Thymus (tissue), 11 donors: ENCODE measurements around the gene ERGIC1. TPM values are rescaled to one million over a fixed set of nuclear protein-coding genes. Genes with fewer than 3 reads are reported as not detected.
A peak's percentile ranks its signal among the peaks of the same experiment; 100 is the strongest.

Experiments used
- DNase-seq, 9 donors: peaks; one replicate each; pipeline ENCODE4 v3.0.0-alpha.2; 2013; ENCODE audit warnings: low spot score in 9 of 9, low read depth in 6 of 9, missing footprints in 1 of 9
- H3K27ac ChIP-seq, 2 donors: one replicate each; pipeline ENCODE4 v1.5.1; 2013; ENCODE audit warnings: control low read depth in 1 of 2, low read depth in 1 of 2, low read length in 1 of 2, mild to moderate bottlenecking in 1 of 2, moderate library complexity in 1 of 2
- H3K27me3 ChIP-seq, 2 donors: one replicate each; pipeline ENCODE4 v1.5.1; 2013; ENCODE audit warnings: low read length in 1 of 2; ENCODE audit not compliant: control insufficient read depth in 2 of 2, insufficient read depth in 1 of 2
- H3K36me3 ChIP-seq, 2 donors: one replicate each; pipeline ENCODE4 v1.5.1; 2013; ENCODE audit warnings: low read length in 1 of 2, mild to moderate bottlenecking in 1 of 2, moderate library complexity in 1 of 2; ENCODE audit not compliant: control insufficient read depth in 2 of 2, insufficient read depth in 2 of 2
- H3K4me1 ChIP-seq, 2 donors: one replicate each; pipeline ENCODE4 v1.5.1; 2013; ENCODE audit warnings: low read length in 2 of 2; ENCODE audit not compliant: control insufficient read depth in 2 of 2, insufficient read depth in 2 of 2
- H3K4me3 ChIP-seq, 2 donors: one replicate each; pipeline ENCODE4 v1.5.1; 2013; ENCODE audit warnings: low read length in 2 of 2, control low read depth in 1 of 2, mild to moderate bottlenecking in 1 of 2
- H3K9me3 ChIP-seq, 2 donors: one replicate each; pipeline ENCODE4 v1.5.1; 2013; ENCODE audit warnings: low read length in 1 of 2, mild to moderate bottlenecking in 1 of 2; ENCODE audit not compliant: control insufficient read depth in 2 of 2, insufficient read depth in 1 of 2
- WGBS: extraction: QIAGEN DNeasy Blood & Tissue Kit; methylation state at CpG from one replicate; pipeline ENCODE4 v1.1.7; 2013; 5-methylcytosine and 5-hydroxymethylcytosine counted together
- polyA plus RNA-seq: library from polyadenylated mRNA; stranded (reverse); fragments of 200-250 nt; gene quantifications from one replicate; pipeline ENCODE4 v1.2.3, GENCODE V29; 2013
- total RNA-seq: library from RNA; stranded (reverse); fragments of 120-200 nt; gene quantifications from one replicate; pipeline ENCODE4 v1.2.4, GENCODE V29; 2013
- donor health status: healthy.

ERGIC1 gene
- total and polyA plus RNA-seq, 2 donors = 57.2 to 69.2 TPM

DNA sequence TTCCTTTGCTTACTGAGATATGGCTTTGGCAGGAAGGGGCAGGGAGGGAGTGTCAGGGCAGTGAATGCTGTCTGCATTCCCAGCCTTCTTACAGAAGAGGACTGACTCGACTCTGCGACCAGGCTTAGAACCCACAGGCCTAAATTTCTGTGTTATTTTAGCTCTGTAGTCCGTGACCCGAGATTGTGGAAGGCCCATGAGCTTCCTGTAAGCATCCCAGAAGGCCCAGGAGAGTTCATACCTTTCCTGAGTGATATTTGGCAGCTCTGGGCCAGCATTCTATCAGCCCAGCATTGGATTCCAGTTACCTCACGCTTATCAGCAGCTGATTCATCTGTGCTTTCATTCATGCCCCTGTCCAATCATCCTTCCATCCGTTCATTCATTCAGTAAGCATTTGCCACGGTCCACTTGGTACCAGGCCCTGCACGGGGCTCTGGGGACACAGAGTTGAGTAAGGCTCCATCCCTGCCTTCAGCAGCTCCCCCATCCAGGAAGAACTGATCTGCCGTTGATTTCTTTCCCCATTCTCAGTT is 97.0 kb downstream of the ERGIC1 start:
- H3K36me3 ChIP-seq = peaks cover 63 to 64% of the 10 kb centered on the region in 2 donors
- no peak for DNase-seq
- H3K27ac ChIP-seq = peak overlapping the region in 1 of 2 donors; percentile 4
- H3K27me3 ChIP-seq = no peaks in the 10 kb centered on the region
- 84% methylated on average over 9 of the region's 9 CpGs for WGBS
- H3K4me3 ChIP-seq = no peak overlapping the region
- H3K9me3 ChIP-seq = no peaks in the 10 kb centered on the region
- peaks cover 0 to 3% of the 10 kb centered on the region in 2 donors for H3K4me1 ChIP-seq

DNA sequence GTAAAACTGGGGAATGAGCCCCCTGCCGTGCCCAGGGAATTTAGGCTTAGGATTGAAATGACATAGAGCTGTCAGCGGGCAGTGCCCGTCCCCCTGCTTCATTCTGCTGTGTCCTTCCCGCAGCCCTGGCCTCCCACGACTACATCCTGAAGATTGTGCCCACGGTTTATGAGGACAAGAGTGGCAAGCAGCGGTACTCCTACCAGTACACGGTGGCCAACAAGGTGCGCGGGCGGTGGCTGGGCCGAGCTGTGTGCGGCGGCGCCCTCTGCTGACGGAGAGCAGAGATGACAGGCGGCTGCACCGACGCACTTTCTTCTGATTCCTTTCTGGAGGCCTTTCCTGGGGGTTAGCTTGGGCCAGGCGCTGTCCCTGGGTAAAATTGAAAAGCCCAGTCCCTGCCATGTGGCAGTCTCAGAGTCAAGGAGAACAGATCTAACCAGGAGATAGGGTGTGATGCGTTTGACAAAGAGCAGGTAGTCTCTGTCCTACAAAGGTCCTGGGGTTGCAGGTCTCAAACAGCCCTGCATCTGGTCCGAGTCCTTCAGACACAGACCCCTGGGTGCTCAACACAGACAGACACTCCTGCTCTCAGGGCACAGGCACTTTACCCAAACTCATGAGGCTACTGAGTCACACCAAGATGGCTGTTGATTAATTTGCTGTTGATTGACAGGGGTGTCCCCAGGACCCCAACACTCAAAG is 98.4 kb downstream of the ERGIC1 start:
- Histone ChIP-seq H3K4me3 (no peak overlapping the region), H3K27me3 (no peaks in the 10 kb centered on the region), H3K27ac (no peak overlapping the region), H3K36me3 (peaks cover 63 to 65% of the 10 kb centered on the region in 2 donors), H3K4me1 (peaks cover 0 to 3% of the 10 kb centered on the region in 2 donors), H3K9me3 (no peaks in the 10 kb centered on the region)
- peak in 8 of 9 donors; percentile 23 to 74 (median 56) for DNase-seq
- 36% methylated on average over 22 of the region's 22 CpGs for WGBS

DNA sequence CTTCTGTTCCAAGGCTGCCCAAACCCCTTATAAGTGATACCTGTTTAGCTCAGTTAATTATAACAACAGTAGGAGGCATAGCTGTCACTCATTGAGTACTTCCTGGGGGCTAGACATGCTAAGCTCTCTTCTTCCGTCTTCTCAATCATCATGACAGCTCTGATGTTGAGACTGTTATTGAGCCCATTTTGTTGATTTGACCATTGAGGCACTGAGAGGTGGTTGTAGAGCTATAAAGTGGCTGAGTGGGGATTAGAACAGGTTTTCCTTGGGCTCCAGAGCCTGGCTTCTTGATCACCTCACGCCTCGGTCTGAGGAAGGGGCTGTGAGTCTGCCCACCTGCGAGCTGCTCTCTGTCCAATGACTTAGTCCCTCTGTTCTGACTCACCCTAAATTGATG is 99.2 kb downstream of the ERGIC1 start:
- WGBS = over 99% methylated on average over 4 of the region's 4 CpGs

DNA sequence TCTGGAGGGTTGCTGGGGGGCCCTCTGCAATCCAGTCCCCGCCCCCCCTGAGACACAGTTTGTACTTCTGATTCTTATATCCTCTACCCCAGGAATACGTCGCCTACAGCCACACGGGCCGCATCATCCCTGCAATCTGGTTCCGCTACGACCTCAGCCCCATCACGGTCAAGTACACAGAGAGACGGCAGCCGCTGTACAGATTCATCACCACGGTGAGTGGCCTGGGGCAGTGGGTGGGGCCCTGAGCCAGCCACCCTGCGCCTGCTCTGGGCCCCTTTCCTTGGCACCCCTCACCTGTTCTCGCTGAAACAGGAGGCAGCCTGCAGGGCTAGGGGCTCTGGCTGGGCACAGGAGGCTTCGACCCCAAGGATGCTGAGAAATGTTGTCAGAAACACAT is 101.0 kb downstream of the ERGIC1 start:
- 99% methylated on average over 14 of the region's 14 CpGs for WGBS
- no peak for DNase-seq

More for the DNA sequence above, 99.2 kb downstream of the ERGIC1 start:
- Histone ChIP-seq H3K36me3 (peaks cover 62 to 66% of the 10 kb centered on the region in 2 donors), H3K9me3 (no peaks in the 10 kb centered on the region), H3K4me1 (peaks cover 0 to 3% of the 10 kb centered on the region in 2 donors), H3K27ac (no peak overlapping the region), H3K27me3 (no peaks in the 10 kb centered on the region), H3K4me3 (no peak overlapping the region)
- no peak for DNase-seq

DNA sequence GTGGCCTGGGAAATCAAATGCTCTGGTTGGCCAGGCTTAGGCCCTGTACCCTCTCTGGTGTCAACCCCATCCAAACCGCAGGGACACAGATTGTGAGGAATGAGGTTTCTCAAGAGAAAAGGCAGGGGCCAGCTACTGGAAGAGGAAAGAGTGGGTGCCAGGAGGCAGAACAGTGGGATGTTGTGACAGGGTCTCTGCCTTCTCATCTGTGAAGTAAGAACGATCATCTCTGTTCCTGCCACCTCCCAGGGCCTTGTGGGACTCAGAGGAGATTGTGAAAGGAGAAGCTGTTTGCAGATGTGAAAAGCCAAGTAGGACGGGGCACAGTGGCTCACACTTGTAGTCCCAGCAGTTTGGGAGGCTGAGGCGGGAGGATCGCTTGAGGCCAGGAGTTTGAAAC is 102.3 kb downstream of the ERGIC1 start:
- Histone ChIP-seq H3K36me3 (peaks cover 75 to 82% of the 10 kb centered on the region in 2 donors), H3K4me3 (no peak overlapping the region), H3K4me1 (peaks cover 0 to 3% of the 10 kb centered on the region in 2 donors), H3K27me3 (no peaks in the 10 kb centered on the region), H3K27ac (no peak overlapping the region), H3K9me3 (no peaks in the 10 kb centered on the region)
- 99% methylated on average over 5 of the region's 5 CpGs for WGBS
- no peak for DNase-seq

More for the DNA sequence above, 101.0 kb downstream of the ERGIC1 start:
- peaks cover 71 to 74% of the 10 kb centered on the region in 2 donors for H3K36me3 ChIP-seq
- no peak overlapping the region for H3K27ac ChIP-seq
- H3K27me3 ChIP-seq = no peaks in the 10 kb centered on the region
- no peaks in the 10 kb centered on the region for H3K9me3 ChIP-seq
- H3K4me1 ChIP-seq = peaks cover 0 to 3% of the 10 kb centered on the region in 2 donors
- H3K4me3 ChIP-seq = no peak overlapping the region

DNA sequence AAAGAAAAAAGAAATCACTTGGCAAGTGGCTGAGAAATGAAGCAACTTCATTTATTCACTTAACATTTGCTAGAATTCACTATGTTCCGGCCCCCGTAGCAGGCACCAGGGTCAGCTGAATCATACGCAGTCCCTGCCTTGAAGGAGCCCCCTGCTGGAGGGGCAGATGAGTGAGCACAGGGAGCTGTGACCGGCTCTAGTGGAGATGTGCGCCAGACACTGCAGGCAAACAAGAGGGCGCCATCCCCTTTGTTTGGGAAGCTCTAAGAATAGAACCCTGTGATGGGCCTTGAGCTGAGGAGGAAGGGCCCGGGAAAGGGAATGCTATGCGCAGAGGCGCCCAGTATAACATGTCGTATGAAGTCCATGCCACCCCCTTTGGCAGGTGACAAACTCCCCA is 105.0 kb downstream of the ERGIC1 start:
- H3K4me1 ChIP-seq = no peaks in the 10 kb centered on the region
- no peak overlapping the region for H3K4me3 ChIP-seq
- peaks cover 72 to 90% of the 10 kb centered on the region in 2 donors for H3K36me3 ChIP-seq
- WGBS = 87% methylated on average over 10 of the region's 10 CpGs
- no peaks in the 10 kb centered on the region for H3K9me3 ChIP-seq
- no peak for DNase-seq
- H3K27me3 ChIP-seq = no peaks in the 10 kb centered on the region
- H3K27ac ChIP-seq = no peak overlapping the region

DNA sequence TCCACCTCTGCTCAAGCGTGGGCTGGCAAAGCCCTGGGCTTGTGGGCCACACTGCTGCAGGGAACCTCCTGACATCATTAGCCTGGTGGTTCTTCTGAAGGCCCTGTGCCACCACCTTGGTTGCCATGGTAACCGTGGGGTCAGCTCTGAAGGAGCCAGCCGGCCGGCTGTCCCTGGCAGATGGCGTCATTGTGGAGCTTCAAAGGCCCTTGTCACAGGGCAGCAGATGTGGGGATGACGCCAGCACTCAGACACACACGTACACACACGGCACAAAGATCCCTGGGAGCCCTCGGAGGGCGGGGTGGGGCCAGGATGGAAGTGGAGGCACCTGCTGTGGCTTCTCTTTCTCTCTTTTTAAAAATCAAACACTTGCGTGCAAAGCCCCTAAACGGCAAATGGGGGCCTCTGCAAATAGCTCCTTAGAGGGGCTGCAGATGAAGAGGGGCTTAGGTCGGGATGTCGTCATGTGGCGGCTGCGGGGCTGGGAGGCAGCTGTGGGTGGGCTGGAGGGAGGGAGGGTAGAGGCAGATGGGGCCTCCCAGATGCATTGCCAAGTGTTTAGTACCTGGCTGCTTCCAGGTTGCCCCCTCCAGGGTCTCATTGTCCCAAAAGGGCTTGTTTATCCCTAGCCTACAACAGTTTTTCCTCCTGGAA is 105.7 kb downstream of the ERGIC1 start:
- H3K36me3 ChIP-seq = peaks cover 70 to 89% of the 10 kb centered on the region in 2 donors
- H3K9me3 ChIP-seq = no peaks in the 10 kb centered on the region
- DNase-seq = no peak
- no peak overlapping the region for H3K27ac ChIP-seq
- H3K4me3 ChIP-seq = no peak overlapping the region
- H3K27me3 ChIP-seq = no peaks in the 10 kb centered on the region
- WGBS = 95% methylated on average over 16 of the region's 16 CpGs
- no peaks in the 10 kb centered on the region for H3K4me1 ChIP-seq

DNA sequence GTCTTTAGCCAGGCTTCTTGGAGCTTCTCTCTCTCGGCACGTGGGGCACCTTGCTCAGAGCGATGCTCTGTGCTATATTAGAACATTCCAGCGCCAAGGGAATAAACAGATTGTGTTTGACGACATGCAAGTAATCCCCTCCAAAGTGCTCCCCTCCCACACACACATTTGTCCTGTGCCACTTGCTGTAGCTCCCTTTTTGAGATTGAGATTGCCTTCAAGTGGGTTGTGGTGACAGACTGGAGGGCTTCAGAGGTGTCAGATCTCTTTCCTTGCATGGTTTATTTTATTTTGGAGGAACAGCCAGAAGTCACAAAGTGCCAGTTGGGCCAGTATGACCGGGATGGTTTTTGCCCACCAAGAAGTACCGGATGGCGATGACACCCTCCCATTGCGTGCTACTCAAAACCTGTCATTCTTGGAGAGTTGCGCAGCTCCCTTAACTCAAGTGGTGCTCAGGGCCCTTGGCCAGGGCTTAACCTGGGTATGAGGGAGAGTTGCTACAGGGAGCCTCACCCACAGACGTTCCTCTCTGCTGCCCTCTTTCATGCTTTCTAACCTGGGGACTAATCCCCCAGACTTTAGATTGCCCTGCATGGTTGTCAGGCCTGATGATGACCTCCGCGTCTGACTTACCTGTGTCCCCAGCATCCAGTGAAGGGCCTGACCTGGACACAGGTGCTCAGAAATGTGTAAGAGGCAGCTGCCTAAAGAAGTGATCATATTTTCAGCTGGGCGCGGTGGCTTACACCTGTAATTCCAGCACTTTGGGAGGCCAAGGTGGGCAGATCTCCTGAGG is 106.4 kb downstream of the ERGIC1 start:
- peaks cover 66 to 89% of the 10 kb centered on the region in 2 donors for H3K36me3 ChIP-seq
- H3K4me1 ChIP-seq = no peaks in the 10 kb centered on the region
- DNase-seq = no peak
- 98% methylated on average over 15 of the region's 15 CpGs for WGBS
- no peaks in the 10 kb centered on the region for H3K9me3 ChIP-seq
- no peak overlapping the region for H3K27ac ChIP-seq
- H3K27me3 ChIP-seq = no peaks in the 10 kb centered on the region
- no peak overlapping the region for H3K4me3 ChIP-seq
